ENCODE measurements around the gene PLET1. TPM values are rescaled to one million over a fixed set of nuclear protein-coding genes. Genes with fewer than 3 reads are reported as not detected.

The PLET1 gene
- total RNA-seq, 1 experiment from 2014 or later = not detected

DNA sequence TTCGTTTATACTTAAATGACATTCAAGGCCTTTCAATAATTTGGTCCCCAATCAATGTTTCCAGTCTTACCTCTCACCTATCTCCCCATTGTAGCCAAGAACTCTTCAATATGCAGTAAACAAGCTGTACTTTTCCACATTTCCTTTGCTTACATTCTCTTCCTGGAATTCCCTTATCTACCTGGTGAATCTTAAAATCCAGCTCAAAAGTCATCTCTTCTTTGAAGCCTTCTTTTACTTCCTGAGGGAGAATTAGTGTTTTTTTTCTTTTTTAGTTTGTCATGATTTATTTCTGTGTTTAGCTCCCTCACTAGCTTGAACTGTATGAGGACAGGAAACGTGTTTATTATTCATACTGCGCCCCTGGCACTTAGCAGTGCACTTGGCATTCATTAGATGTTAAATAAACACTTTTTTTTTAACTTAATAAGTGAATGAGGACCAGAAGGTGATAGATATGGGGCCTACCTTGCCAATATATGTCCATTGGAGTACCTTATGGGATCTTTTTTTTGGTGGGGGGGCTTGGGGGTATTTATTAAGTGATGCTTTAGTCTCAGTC lies 39.3 kb downstream of the PLET1 start:
- ATAC-seq (no peak), DNase-seq (ENCODE audit: low read depth, low spot score) (no peak)
- CTCF ChIA-PET = interaction anchor here (0.7 to 3.4 kb wide), 5 partner anchors 21 to 1068 kb away, joined by 3 to 73 read pairs (median 3); no protein-coding TSS in a partner anchor
- BruUV-seq (replicated peaks) = no TSS peak
- Histone ChIP-seq H3K4me2 (ENCODE audit: low read length) (no peak overlapping the region), H3K36me3 (ENCODE audit: control insufficient read depth in 1 of 2, insufficient read depth in 2 of 2, low read length in 2 of 2) (no peaks in the 10 kb centered on the region), H3K4me1 (ENCODE audit: control insufficient read depth in 1 of 2, insufficient read depth in 2 of 2, low read length in 2 of 2) (no peaks in the 10 kb centered on the region), H3K9ac (ENCODE audit: low read length) (no peak overlapping the region), H3K9me3 (ENCODE audit: control insufficient read depth in 1 of 2, insufficient read depth in 1 of 2, low read depth in 1 of 2, low read length in 2 of 2) (no peaks in the 10 kb centered on the region), H3K27me3 (ENCODE audit: insufficient read depth, low read length) (no peaks in the 10 kb centered on the region), H3K79me2 (ENCODE audit: insufficient read depth, low read length) (no peaks in the 10 kb centered on the region), H2AFZ (ENCODE audit: low read depth, low read length, poor library complexity, severe bottlenecking) (no peak overlapping the region), H3K9me2 (ENCODE audit: insufficient read depth) (no peaks in the 10 kb centered on the region), H4K20me1 (ENCODE audit: insufficient read depth) (no peaks in the 10 kb centered on the region), H3K4me3 (replicated peaks in 1 of 2; ENCODE audit: low read depth in 1 of 2, low read length in 2 of 2) (no peak overlapping the region), H3K27ac (ENCODE audit: low read depth, low read length) (no peak overlapping the region)
- TF ChIP-seq, protein P1, sequence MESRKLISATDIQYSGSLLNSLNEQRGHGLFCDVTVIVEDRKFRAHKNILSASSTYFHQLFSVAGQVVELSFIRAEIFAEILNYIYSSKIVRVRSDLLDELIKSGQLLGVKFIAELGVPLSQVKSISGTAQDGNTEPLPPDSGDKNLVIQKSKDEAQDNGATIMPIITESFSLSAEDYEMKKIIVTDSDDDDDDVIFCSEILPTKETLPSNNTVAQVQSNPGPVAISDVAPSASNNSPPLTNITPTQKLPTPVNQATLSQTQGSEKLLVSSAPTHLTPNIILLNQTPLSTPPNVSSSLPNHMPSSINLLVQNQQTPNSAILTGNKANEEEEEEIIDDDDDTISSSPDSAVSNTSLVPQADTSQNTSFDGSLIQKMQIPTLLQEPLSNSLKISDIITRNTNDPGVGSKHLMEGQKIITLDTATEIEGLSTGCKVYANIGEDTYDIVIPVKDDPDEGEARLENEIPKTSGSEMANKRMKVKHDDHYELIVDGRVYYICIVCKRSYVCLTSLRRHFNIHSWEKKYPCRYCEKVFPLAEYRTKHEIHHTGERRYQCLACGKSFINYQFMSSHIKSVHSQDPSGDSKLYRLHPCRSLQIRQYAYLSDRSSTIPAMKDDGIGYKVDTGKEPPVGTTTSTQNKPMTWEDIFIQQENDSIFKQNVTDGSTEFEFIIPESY (IDR thresholded peaks at IDR 0.05; ENCODE audit: extremely low read depth, insufficient replicate concordance, low read length) = no peak
- TF ChIP-seq, protein P2, sequence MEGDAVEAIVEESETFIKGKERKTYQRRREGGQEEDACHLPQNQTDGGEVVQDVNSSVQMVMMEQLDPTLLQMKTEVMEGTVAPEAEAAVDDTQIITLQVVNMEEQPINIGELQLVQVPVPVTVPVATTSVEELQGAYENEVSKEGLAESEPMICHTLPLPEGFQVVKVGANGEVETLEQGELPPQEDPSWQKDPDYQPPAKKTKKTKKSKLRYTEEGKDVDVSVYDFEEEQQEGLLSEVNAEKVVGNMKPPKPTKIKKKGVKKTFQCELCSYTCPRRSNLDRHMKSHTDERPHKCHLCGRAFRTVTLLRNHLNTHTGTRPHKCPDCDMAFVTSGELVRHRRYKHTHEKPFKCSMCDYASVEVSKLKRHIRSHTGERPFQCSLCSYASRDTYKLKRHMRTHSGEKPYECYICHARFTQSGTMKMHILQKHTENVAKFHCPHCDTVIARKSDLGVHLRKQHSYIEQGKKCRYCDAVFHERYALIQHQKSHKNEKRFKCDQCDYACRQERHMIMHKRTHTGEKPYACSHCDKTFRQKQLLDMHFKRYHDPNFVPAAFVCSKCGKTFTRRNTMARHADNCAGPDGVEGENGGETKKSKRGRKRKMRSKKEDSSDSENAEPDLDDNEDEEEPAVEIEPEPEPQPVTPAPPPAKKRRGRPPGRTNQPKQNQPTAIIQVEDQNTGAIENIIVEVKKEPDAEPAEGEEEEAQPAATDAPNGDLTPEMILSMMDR (IDR thresholded peaks at IDR 0.05 in 2 of 3, conservative IDR thresholded peaks at IDR 0.05 in 1 of 3; ENCODE audit: borderline replicate concordance in 1 of 3, insufficient read depth in 1 of 3, low read depth in 2 of 3, low read length in 2 of 3) = no peak
- no peak for TF ChIP-seq EZH2 (IDR thresholded peaks at IDR 0.05)
- no peak for TF ChIP-seq POLR2A (IDR thresholded peaks at IDR 0.05; ENCODE audit: borderline replicate concordance, extremely low read depth, insufficient read depth, insufficient read length)
- TF ChIP-seq CEBPB (IDR thresholded peaks at IDR 0.05; ENCODE audit: low read depth) = no peak
- no peak for TF ChIP-seq JUND (IDR thresholded peaks at IDR 0.05)
- no peak for TF ChIP-seq FOSL1 (IDR thresholded peaks at IDR 0.05; ENCODE audit: low read depth)
- no peak for TF ChIP-seq ZNF274 (IDR thresholded peaks at IDR 0.05; ENCODE audit: low read depth, low read length)
- TF ChIP-seq, protein P3, sequence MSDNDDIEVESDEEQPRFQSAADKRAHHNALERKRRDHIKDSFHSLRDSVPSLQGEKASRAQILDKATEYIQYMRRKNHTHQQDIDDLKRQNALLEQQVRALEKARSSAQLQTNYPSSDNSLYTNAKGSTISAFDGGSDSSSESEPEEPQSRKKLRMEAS (IDR thresholded peaks at IDR 0.05) = no peak
- TF ChIP-seq CBX3 (IDR thresholded peaks at IDR 0.05; ENCODE audit: low read depth) = no peak
- no peak for TF ChIP-seq TCF7L2 (IDR thresholded peaks at IDR 0.05; ENCODE audit: borderline replicate concordance, extremely low read depth, insufficient read depth, insufficient read length)
- TF ChIP-seq YY1 (IDR thresholded peaks at IDR 0.05; ENCODE audit: extremely low read depth, insufficient replicate concordance, low read depth, low read length) = no peak
- no peak for TF ChIP-seq SP1 (IDR thresholded peaks at IDR 0.05; ENCODE audit: low read depth)
- no peak for TF ChIP-seq ZFX (IDR thresholded peaks at IDR 0.05)
- no peak for TF ChIP-seq SRF (IDR thresholded peaks at IDR 0.05; ENCODE audit: low read depth)
- POLR2A ChIA-PET = no interaction called here
- RAD21 ChIA-PET (ENCODE audit: low non-redundant PET in 1 of 2, low total read pairs in 2 of 2, uncharacterized antibody in 2 of 2, unreplicated experiment in 2 of 2) = interaction anchor here in 1 of 2 experiments (0.7 kb wide), 1 partner anchor 881 kb away, joined by 4 read pairs; no protein-coding TSS in a partner anchor
- intact Hi-C loops (cut with micrococcal nuclease) = no loop called here

All from HCT116 (cell line).